GM21723 (cell line): ENCODE measurements around the gene LMO2.
A peak's percentile ranks its signal among the peaks of the same experiment; 100 is the strongest.
"Not testable (repeated sequence)": the region's sequence is repeated elsewhere in the genome, so short reads cannot be mapped to it uniquely, and the experiment has no call there.

Source experiments
- ATAC-seq: cut with Tn5 transposase; IDR thresholded peaks from one replicate; pipeline ENCODE4 v1.9.1; 2021; ENCODE audit warnings: mild to moderate bottlenecking, moderate library complexity; ENCODE audit not compliant: unreplicated experiment

The LMO2 gene

GRCh38 chr11:33891714-33892327 is at the start of gene LMO2:
TSS of gene LMO2 (minus strand) at chr11:33892076. CDS start at chr11:33869716, 22,360 bp downstream.
- no peak for ATAC-seq

GRCh38 chr11:33940538-33940815 is 48.6 kb upstream of the LMO2 start:
- peak; percentile 5 for ATAC-seq

GRCh38 chr11:33936725-33937604 is 45.1 kb upstream of the LMO2 start:
- no peak for ATAC-seq

GRCh38 chr11:33935461-33936456 is 43.9 kb upstream of the LMO2 start:
- no peak for ATAC-seq

- no peak for ATAC-seq
These were observed 43.1 kb upstream of the LMO2 start for GRCh38 chr11:33935005-33935404.

GRCh38 chr11:33934450-33934849 is 42.6 kb upstream of the LMO2 start:
- no peak for ATAC-seq

- ATAC-seq = no peak
These were observed 41.7 kb upstream of the LMO2 start for GRCh38 chr11:33933602-33934001.

- ATAC-seq = no peak
These were observed 40.8 kb upstream of the LMO2 start for GRCh38 chr11:33932721-33933120.

- ATAC-seq = not testable (repeated sequence)
These were observed 40.0 kb upstream of the LMO2 start for GRCh38 chr11:33931739-33932366.

GRCh38 chr11:33931067-33931466 is 39.2 kb upstream of the LMO2 start:
- no peak for ATAC-seq

- no peak for ATAC-seq
These were observed 38.6 kb upstream of the LMO2 start for GRCh38 chr11:33930317-33931021.

GRCh38 chr11:33928564-33928963 is 36.7 kb upstream of the LMO2 start:
- ATAC-seq = no peak

GRCh38 chr11:33926671-33927552 is 35.0 kb upstream of the LMO2 start:
- no peak for ATAC-seq

- ATAC-seq = no peak
These were observed 32.5 kb upstream of the LMO2 start for GRCh38 chr11:33924341-33924740.

GRCh38 chr11:33923626-33924025 is 31.8 kb upstream of the LMO2 start:
- no peak for ATAC-seq

- peak; percentile 94 for ATAC-seq
These were observed 29.1 kb upstream of the LMO2 start for GRCh38 chr11:33920838-33921613.

GRCh38 chr11:33919645-33920044 is 27.8 kb upstream of the LMO2 start:
- ATAC-seq = no peak

GRCh38 chr11:33917402-33917801 is 25.5 kb upstream of the LMO2 start:
- ATAC-seq = not testable (repeated sequence)
